Neural cell (in vitro differentiated cells): ENCODE data around the gene ZNF789.

ENCODE experiments used
- CTCF ChIP-seq: fragments of 450-650 bp; IDR thresholded peaks from 2 replicates; pipeline ENCODE4 v1.5.1; 2014; ENCODE audit warnings: antibody characterized with exemption, mild to moderate bottlenecking, moderate library complexity; ENCODE audit not compliant: poor library complexity, severe bottlenecking
- EP300 ChIP-seq: fragments of 450-650 bp; conservative IDR thresholded peaks from 2 replicates; pipeline ENCODE4 v1.6.1; 2014; ENCODE audit warnings: antibody characterized with exemption, mild to moderate bottlenecking, moderate library complexity; ENCODE audit not compliant: poor library complexity, severe bottlenecking
- EZH2 ChIP-seq: fragments of 200-600, 300-800 bp; shearing (Covaris generic), sonication (generic); IDR thresholded peaks from 2 replicates; pipeline ENCODE4 v1.6.1; 2014; ENCODE audit warnings: antibody characterized with exemption, low read length, borderline replicate concordance, mild to moderate bottlenecking; ENCODE audit not compliant: insufficient read depth, poor library complexity, severe bottlenecking
- MXI1 ChIP-seq: fragments of 450-650 bp; conservative IDR thresholded peaks from 2 replicates; pipeline ENCODE4 v1.6.1; 2014; ENCODE audit warnings: antibody characterized with exemption, mild to moderate bottlenecking; ENCODE audit not compliant: poor library complexity, severe bottlenecking
- POLR2AphosphoS5 ChIP-seq: IDR thresholded peaks from 2 replicates; pipeline ENCODE4 v1.6.1; 2012
- RAD21 ChIP-seq: fragments of 450-650 bp; conservative IDR thresholded peaks from 2 replicates; pipeline ENCODE4 v1.6.1; 2014; ENCODE audit warnings: antibody characterized with exemption, mild to moderate bottlenecking, moderate library complexity
- REST ChIP-seq: IDR thresholded peaks from 2 replicates; pipeline ENCODE4 v1.6.1; 2012; ENCODE audit warnings: borderline replicate concordance
- SMC3 ChIP-seq: fragments of 450-650 bp; conservative IDR thresholded peaks from 2 replicates; pipeline ENCODE4 v1.6.1; 2014; ENCODE audit warnings: antibody characterized with exemption, mild to moderate bottlenecking, moderate library complexity; ENCODE audit not compliant: poor library complexity
- TAF1 ChIP-seq: IDR thresholded peaks from 2 replicates; pipeline ENCODE4 v1.6.1; 2012; ENCODE audit warnings: low read depth

GRCh38 chr7:99531354-99531765 lies 58.7 kb downstream of the ZNF789 start:
- no peak for TF ChIP-seq CTCF
- TF ChIP-seq EP300 = no peak
- TF ChIP-seq SMC3 = no peak
- no peak for TF ChIP-seq POLR2AphosphoS5
- no peak for TF ChIP-seq RAD21
- no peak for TF ChIP-seq EZH2
- TF ChIP-seq TAF1 = no peak
- no peak for TF ChIP-seq REST
- TF ChIP-seq MXI1 = no peak
